Psoas muscle (tissue), 8 donors: ENCODE data around the gene PRR23E. TPM values are rescaled to one million over a fixed set of nuclear protein-coding genes. Genes with fewer than 3 reads are reported as not detected.
A peak's percentile ranks its signal among the peaks of the same experiment; 100 is the strongest.

Experiments used
- ATAC-seq, 4 donors: fragments of 200-7000 bp; cut with Tn5 transposase; one replicate each; pipeline ENCODE4 v1.9.1; 2020; ENCODE audit warnings: moderate library complexity in 3 of 4, mild to moderate bottlenecking in 2 of 4
- DNase-seq, 2 donors: peaks; one replicate each; pipeline ENCODE4 v3.0.0-alpha.2; 2020
- H3K27ac ChIP-seq: fragments of 200-600 bp; one replicate; pipeline ENCODE4 v1.8.0; 2022
- H3K27me3 ChIP-seq, 3 donors: fragments of 200-600 bp in 1 of 3; one replicate each; pipeline versions ENCODE4 v1.6.1 to v1.8.0; 2013 to 2022; ENCODE audit warnings: low read length in 2 of 3, mild to moderate bottlenecking in 2 of 3, moderate library complexity in 1 of 3; ENCODE audit not compliant: insufficient read depth in 3 of 3
- H3K36me3 ChIP-seq, 2 donors: fragments of 200-600 bp in 1 of 2; one replicate each; pipeline versions ENCODE4 v1.6.1 to v1.8.0; 2013 to 2022; ENCODE audit warnings: low read depth in 1 of 2, mild to moderate bottlenecking in 1 of 2, moderate library complexity in 1 of 2; ENCODE audit not compliant: insufficient read depth in 1 of 2
- H3K4me1 ChIP-seq: fragments of 200-600 bp; one replicate; pipeline ENCODE4 v1.8.0; 2022
- H3K4me3 ChIP-seq: fragments of 200-600 bp; one replicate; pipeline ENCODE4 v1.8.0; 2022; ENCODE audit warnings: mild to moderate bottlenecking
- H3K9me3 ChIP-seq: fragments of 200-600 bp; one replicate; pipeline ENCODE4 v1.8.0; 2022
- WGBS, 3 donors: extraction: QIAGEN DNeasy Blood & Tissue Kit; methylation state at CpG; one replicate each; pipeline versions ENCODE4 v1.1.6 to v1.1.7; 2013; 5-methylcytosine and 5-hydroxymethylcytosine counted together
- intact Hi-C, 2 donors: fragments of 100-400 bp; cut with DNase I; formaldehyde crosslinking; loops; one replicate each; pipeline versions ENCODE4 v1.11.0 to v1.14.2; 2022
- polyA plus RNA-seq, 3 donors: library from polyadenylated mRNA; stranded (reverse); fragments of 200-250 nt; gene quantifications; one replicate each; pipeline ENCODE4 v1.2.3, GENCODE V29; 2013
- total RNA-seq, 4 donors: library from RNA; stranded (reverse); fragmentation: NEBNext Ultra II Directional in 2 of 4; extraction: Animal tissue kit (Norgen Biotek cat#: 25700) in 2 of 4; gene quantifications; one replicate each; pipeline versions ENCODE4 v1.2.1 to v1.2.4, GENCODE V29; 2021 to 2023
- TF ChIP-seq, protein P1 (sequence below): fragments of 200-600 bp; IDR thresholded peaks from one replicate; pipeline ENCODE4 v1.8.0; 2022; ENCODE audit warnings: antibody characterized with exemption
- donor health status: healthy with polysubstance abuse.
- donor health status: DM: no; HTN: no; CAD: no; lungs with moderate emphysema.
- donor health status: Bipolar disorder and iron deficiency.
- donor health status: healthy.
- donor health status: DM: yes; HTN: yes; CAD: no.
- donor health status: DM: no; HTN: no; CAD: no.
- donor health status: DM: no; HTN: no; CAD: no.
- donor health status: DM: yes; HTN: yes; CAD: no.

Gene PRR23E
- total and polyA plus RNA-seq, 7 donors: not detected

DNA sequence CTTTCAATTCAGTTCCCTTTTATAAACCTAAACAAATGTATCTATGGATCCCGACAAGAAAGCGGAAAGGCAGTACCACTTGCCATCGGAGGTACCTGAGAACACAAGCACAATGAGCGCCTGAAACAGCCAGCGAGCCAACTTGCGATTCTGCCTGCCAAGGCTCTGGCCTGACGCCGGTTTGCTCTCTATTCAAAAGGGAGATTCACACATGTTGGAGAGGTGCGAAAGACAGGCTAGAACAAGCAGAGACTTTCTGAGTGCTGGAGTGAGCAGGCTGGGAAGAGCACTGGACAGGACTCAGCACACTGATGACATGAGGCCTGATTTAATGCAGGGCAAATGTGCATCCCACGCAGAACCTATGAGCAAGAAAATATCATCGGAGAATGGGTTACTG, 17.7 kb upstream of the PRR23E start:
- no peaks in the 10 kb centered on the region for H3K4me1 ChIP-seq
- WGBS, 3 donors: 78 to 89% (median 83%) methylated on average over 11 of the region's 11 CpGs
- H3K27ac ChIP-seq: no peak overlapping the region
- ATAC-seq: no peak
- TF ChIP-seq, protein P1, sequence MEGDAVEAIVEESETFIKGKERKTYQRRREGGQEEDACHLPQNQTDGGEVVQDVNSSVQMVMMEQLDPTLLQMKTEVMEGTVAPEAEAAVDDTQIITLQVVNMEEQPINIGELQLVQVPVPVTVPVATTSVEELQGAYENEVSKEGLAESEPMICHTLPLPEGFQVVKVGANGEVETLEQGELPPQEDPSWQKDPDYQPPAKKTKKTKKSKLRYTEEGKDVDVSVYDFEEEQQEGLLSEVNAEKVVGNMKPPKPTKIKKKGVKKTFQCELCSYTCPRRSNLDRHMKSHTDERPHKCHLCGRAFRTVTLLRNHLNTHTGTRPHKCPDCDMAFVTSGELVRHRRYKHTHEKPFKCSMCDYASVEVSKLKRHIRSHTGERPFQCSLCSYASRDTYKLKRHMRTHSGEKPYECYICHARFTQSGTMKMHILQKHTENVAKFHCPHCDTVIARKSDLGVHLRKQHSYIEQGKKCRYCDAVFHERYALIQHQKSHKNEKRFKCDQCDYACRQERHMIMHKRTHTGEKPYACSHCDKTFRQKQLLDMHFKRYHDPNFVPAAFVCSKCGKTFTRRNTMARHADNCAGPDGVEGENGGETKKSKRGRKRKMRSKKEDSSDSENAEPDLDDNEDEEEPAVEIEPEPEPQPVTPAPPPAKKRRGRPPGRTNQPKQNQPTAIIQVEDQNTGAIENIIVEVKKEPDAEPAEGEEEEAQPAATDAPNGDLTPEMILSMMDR: no peak
- intact Hi-C loops: loop anchor here in 1 of 2 donors (5.0 to 10.0 kb wide), 4 partner anchors 38 to 423 kb away; partner anchors contain the start of gene PLXNA1
- no peaks in the 10 kb centered on the region for H3K9me3 ChIP-seq
- DNase-seq: no peak
- no peaks in the 10 kb centered on the region for H3K27me3 ChIP-seq
- H3K36me3 ChIP-seq: no peaks in the 10 kb centered on the region
- no peak overlapping the region for H3K4me3 ChIP-seq

DNA sequence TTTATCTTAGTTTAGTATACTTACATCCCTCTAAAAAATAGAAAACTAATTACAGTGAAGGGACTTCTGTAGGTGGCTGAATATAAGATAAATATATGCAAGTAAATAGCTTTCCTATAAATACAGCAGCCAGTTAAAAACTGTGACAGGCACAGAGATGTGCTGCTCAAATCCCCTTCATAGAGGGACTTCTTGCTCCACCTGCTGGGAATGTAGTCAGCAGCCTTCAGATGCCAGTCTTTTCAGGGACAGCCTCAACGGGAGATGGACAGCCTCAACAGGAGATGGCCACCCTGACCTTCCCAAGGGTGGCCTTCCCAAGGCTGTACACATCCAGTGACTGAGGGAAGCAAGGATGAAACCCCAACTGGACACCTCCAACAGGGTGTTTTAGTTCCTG, 15.7 kb upstream of the PRR23E start:
- Histone ChIP-seq H3K36me3 (no peaks in the 10 kb centered on the region), H3K27me3 (no peaks in the 10 kb centered on the region), H3K9me3 (no peaks in the 10 kb centered on the region), H3K4me1 (no peaks in the 10 kb centered on the region), H3K4me3 (no peak overlapping the region), H3K27ac (no peak overlapping the region)
- no peak for DNase-seq
- 15 to 53% (median 38%) methylated on average over 1 of the region's 1 CpG for WGBS, 3 donors
- TF ChIP-seq, protein P1: peak; percentile 47
- ATAC-seq: peak; percentile 40 to 83 (median 82)
- intact Hi-C loops: loop anchor here in 1 of 2 donors (5.0 to 10.0 kb wide), 4 partner anchors 40 to 425 kb away; partner anchors contain the start of gene PLXNA1

DNA sequence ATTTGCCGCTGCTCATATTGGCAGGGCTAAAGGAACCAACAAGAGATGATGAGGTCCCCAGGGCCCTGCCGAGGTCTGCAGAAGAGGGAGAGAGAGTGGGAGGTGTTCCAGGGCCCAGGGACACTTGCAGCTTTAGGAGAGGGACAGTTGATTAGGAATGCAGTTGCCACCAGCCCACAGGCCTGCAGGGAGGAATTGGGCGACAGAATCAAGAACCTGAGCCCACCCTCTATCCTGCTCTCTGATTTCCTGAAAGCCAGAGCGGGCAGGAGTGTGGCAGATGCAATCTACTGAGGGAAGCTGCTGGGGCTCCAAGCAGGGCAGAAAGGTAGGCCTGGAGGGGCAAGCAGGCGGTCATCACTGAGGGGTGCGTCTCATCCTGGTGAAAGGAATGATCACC, 12.1 kb upstream of the PRR23E start:
- no peak for DNase-seq
- no peak overlapping the region for H3K4me3 ChIP-seq
- 74 to 85% (median 84%) methylated on average over 6 of the region's 6 CpGs for WGBS, 3 donors
- no peaks in the 10 kb centered on the region for H3K4me1 ChIP-seq
- no peaks in the 10 kb centered on the region for H3K27me3 ChIP-seq
- TF ChIP-seq, protein P1: no peak
- no peak overlapping the region for H3K27ac ChIP-seq
- ATAC-seq: no peak
- H3K36me3 ChIP-seq: no peaks in the 10 kb centered on the region
- no peaks in the 10 kb centered on the region for H3K9me3 ChIP-seq
- intact Hi-C loops: loop anchor here in 1 of 2 donors (5.0 kb wide), 1 partner anchor 504 kb away; no protein-coding TSS in a partner anchor

DNA sequence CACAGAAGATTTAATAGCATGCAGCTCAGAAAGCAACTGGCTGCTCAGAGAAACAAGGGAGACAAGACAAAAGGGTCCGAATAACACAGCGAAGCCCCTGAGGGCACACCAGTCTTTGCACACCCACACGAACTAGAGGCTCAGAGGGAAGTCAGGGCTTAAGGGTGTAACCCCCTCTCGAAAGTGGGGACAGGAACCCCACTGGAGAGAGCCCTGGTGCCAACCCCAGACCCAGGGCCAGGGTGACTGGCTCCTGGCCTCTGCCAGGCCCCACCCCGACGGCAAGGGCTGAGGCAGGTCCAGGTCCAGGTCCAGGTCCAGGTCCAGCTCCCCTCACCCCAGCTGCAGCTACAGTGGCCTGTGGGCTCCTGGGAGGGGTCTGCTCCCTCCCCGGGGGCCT, 10.5 kb upstream of the PRR23E start:
- ATAC-seq (no peak), DNase-seq (no peak)
- 56 to 66% (median 60%) methylated on average over 6 to 7 of the region's 7 CpGs for WGBS, 3 donors
- TF ChIP-seq, protein P1: no peak
- Histone ChIP-seq H3K36me3 (no peaks in the 10 kb centered on the region), H3K4me3 (no peak overlapping the region), H3K9me3 (no peaks in the 10 kb centered on the region), H3K4me1 (no peaks in the 10 kb centered on the region), H3K27ac (no peak overlapping the region), H3K27me3 (no peaks in the 10 kb centered on the region)
- intact Hi-C loops: loop anchor here in 1 of 2 donors (5.0 kb wide), 1 partner anchor 505 kb away; no protein-coding TSS in a partner anchor
